Smooth muscle cell (in vitro differentiated cells): ENCODE results near the gene HS3ST2. TPM values are rescaled to one million over a fixed set of nuclear protein-coding genes. Genes with fewer than 3 reads are reported as not detected.

Experiments
- DNase-seq: peaks from one replicate; lab custom pipeline; 2025; ENCODE audit not compliant: unreplicated experiment; lab: John Stamatoyannopoulos, UW
- H2AFZ ChIP-seq: fragments of 200-600 bp; sonication (generic); 2 replicates; pipeline ENCODE4 v1.6.0; 2016; ENCODE audit warnings: antibody characterized with exemption, low read depth, mild to moderate bottlenecking
- H3F3A ChIP-seq: fragments of 200-600 bp; sonication (generic); 2 replicates; pipeline ENCODE4 v1.6.0; 2017; ENCODE audit warnings: antibody characterized with exemption, low read depth
- H3K27ac ChIP-seq: fragments of 200-600 bp; sonication (generic); 2 replicates; pipeline ENCODE4 v1.5.1; 2016; ENCODE audit warnings: low read depth, mild to moderate bottlenecking
- H3K27me3 ChIP-seq: fragments of 200-600 bp; sonication (generic); 2 replicates; pipeline ENCODE4 v1.6.1; 2016; ENCODE audit warnings: low read depth, mild to moderate bottlenecking
- H3K36me3 ChIP-seq: fragments of 200-600 bp; sonication (generic); 2 replicates; pipeline ENCODE4 v1.5.1; 2016; ENCODE audit warnings: low read depth
- H3K4me1 ChIP-seq: fragments of 200-600 bp; sonication (generic); 2 replicates; pipeline ENCODE4 v1.5.1; 2016; ENCODE audit warnings: low read depth
- H3K4me2 ChIP-seq: fragments of 200-600 bp; sonication (generic); 2 replicates; pipeline ENCODE4 v1.6.0; 2016; ENCODE audit warnings: mild to moderate bottlenecking
- H3K4me3 ChIP-seq: fragments of 200-600 bp; sonication (generic); 2 replicates; pipeline ENCODE4 v1.5.1; 2016; ENCODE audit warnings: mild to moderate bottlenecking
- H3K79me2 ChIP-seq: fragments of 200-600 bp; sonication (generic); 2 replicates; pipeline ENCODE4 v1.6.0; 2016; ENCODE audit warnings: low read depth, mild to moderate bottlenecking
- H3K9ac ChIP-seq: fragments of 200-600 bp; sonication (generic); 2 replicates; pipeline ENCODE4 v1.6.0; 2016; ENCODE audit warnings: low read depth
- H3K9me3 ChIP-seq: fragments of 200-600 bp; sonication (generic); replicated peaks from 2 replicates; pipeline ENCODE4 v1.5.1; 2016; ENCODE audit warnings: low read depth
- H4K20me1 ChIP-seq: fragments of 200-600 bp; sonication (generic); 2 replicates; pipeline ENCODE4 v1.6.0; 2016; ENCODE audit warnings: low read depth
- WGBS: methylation state at CpG from one replicate; pipeline ENCODE4 v1.1.7; 2016; ENCODE audit warnings: low lambda C conversion rate; 5-methylcytosine and 5-hydroxymethylcytosine counted together
- polyA plus RNA-seq: library from polyadenylated mRNA; unstranded; fragments of >200 nt; fragmentation: Nextera tagmentation; extraction: Ambion mirVana; gene quantifications from 2 replicates; pipeline ENCODE4 v1.2.1, GENCODE V29; 2016
- total RNA-seq: library from RNA; depleted of rRNA; stranded (reverse); fragments of >200 nt; gene quantifications from 2 replicates; pipeline ENCODE4 v1.2.3, GENCODE V29; 2014
- TF ChIP-seq, protein P1 (sequence below): fragments of 200-600 bp; sonication (generic); IDR thresholded peaks from 2 replicates; pipeline ENCODE4 v1.5.1; 2017; ENCODE audit warnings: borderline replicate concordance, mild to moderate bottlenecking, antibody characterized with exemption; ENCODE audit not compliant: insufficient read depth, poor library complexity, severe bottlenecking

Gene HS3ST2
- total and polyA plus RNA-seq, 2 experiments from 2014 or later: not detected

DNA sequence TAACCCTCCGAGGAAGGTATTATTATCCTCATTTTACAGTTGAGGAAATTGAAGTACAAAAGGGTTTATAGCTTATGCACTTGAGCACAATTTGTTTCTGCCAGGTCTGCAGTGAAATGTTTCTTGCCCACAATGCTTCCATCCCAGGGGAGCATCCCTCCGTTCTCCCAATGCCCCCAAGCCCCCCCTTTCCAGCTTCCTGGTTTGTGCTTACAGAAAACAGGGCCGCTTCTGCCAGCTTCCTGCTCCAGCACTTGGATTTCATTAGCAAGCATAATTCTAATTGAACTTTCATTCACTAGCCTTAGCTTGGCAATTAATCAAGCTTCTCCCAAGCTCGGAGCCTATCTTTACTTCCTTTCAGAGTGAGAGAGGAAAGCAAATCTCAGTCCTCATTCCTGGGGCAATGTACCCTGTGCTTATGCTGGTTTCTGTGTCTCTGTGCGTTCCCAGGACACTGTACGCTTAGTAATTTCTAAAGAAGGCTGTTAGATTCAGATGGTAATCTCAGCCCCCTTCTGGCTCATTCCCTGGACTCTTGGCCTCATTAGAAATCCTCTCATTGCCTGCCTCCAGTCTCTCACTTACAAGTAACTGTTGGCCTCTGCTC, 141.6 kb downstream of the HS3ST2 start:
- Histone ChIP-seq H3K9me3 (no peaks in the 10 kb centered on the region), H3K27me3 (peaks cover 11% of the 10 kb centered on the region), H3K4me2 (no peak overlapping the region), H3K9ac (no peak overlapping the region), H3K79me2 (no peaks in the 10 kb centered on the region), H3K4me1 (no peaks in the 10 kb centered on the region), H4K20me1 (no peaks in the 10 kb centered on the region), H2AFZ (no peak overlapping the region), H3K36me3 (no peaks in the 10 kb centered on the region), H3K27ac (no peak overlapping the region), H3K4me3 (no peak overlapping the region), H3F3A (no peaks in the 10 kb centered on the region)
- TF ChIP-seq, protein P1, sequence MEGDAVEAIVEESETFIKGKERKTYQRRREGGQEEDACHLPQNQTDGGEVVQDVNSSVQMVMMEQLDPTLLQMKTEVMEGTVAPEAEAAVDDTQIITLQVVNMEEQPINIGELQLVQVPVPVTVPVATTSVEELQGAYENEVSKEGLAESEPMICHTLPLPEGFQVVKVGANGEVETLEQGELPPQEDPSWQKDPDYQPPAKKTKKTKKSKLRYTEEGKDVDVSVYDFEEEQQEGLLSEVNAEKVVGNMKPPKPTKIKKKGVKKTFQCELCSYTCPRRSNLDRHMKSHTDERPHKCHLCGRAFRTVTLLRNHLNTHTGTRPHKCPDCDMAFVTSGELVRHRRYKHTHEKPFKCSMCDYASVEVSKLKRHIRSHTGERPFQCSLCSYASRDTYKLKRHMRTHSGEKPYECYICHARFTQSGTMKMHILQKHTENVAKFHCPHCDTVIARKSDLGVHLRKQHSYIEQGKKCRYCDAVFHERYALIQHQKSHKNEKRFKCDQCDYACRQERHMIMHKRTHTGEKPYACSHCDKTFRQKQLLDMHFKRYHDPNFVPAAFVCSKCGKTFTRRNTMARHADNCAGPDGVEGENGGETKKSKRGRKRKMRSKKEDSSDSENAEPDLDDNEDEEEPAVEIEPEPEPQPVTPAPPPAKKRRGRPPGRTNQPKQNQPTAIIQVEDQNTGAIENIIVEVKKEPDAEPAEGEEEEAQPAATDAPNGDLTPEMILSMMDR: no peak
- no peak for DNase-seq
- WGBS: 88% methylated on average over 6 of the region's 6 CpGs

DNA sequence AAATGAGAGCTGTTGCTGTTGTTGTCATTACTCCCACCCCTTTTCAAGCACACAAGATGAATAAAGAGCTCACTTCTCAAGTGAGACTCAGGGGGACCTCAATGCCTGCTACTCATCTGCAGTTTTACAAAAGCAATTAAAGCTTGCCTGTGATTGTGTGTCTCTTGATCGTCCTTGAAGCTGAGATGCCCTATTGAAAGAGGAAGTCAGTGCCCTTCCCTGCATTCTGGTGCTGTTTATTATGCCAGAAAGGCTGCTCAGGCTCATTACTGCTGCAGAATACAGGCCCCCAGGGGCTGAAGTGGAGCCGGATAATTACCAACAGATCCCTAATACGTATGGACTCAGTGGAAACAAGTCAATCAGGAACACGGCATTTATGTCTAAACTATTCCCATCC, 147.2 kb downstream of the HS3ST2 start:
- H3K9me3 ChIP-seq: no peaks in the 10 kb centered on the region
- 49% methylated on average over 4 of the region's 4 CpGs for WGBS
- no peak overlapping the region for H3K4me3 ChIP-seq
- H2AFZ ChIP-seq: no peak overlapping the region
- no peak overlapping the region for H3K27ac ChIP-seq
- H3K9ac ChIP-seq: no peak overlapping the region
- no peaks in the 10 kb centered on the region for H4K20me1 ChIP-seq
- no peaks in the 10 kb centered on the region for H3K79me2 ChIP-seq
- H3K36me3 ChIP-seq: no peaks in the 10 kb centered on the region
- no peaks in the 10 kb centered on the region for H3K4me1 ChIP-seq
- peaks cover 3% of the 10 kb centered on the region for H3K27me3 ChIP-seq
- DNase-seq: no peak
- TF ChIP-seq, protein P1: no peak
- H3K4me2 ChIP-seq: no peak overlapping the region
- H3F3A ChIP-seq: no peaks in the 10 kb centered on the region

DNA sequence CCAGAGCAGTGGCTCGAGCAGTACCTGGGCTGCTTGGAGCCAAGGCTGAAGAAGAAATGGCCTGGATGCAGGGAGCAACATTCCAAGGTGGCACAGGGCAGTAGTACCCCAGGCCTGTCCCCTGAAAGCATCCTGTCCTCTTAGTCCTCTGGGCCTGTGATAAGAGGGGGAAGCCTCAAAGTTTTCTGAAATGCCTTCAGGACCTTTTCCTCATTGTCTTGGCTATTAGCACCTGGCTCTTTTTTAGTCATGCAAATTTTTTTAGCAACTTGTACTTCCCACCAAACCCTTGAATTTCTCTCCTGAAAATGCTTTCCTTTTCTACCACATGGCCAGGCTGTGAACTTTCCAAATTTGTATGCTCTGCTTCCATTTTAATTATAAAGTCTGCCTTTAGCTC, 148.9 kb downstream of the HS3ST2 start:
- TF ChIP-seq, protein P1: no peak
- Histone ChIP-seq H3F3A (no peaks in the 10 kb centered on the region), H3K4me1 (no peaks in the 10 kb centered on the region), H3K9ac (no peak overlapping the region), H3K79me2 (no peaks in the 10 kb centered on the region), H3K27me3 (peaks cover 3% of the 10 kb centered on the region), H3K4me2 (no peak overlapping the region), H3K27ac (no peak overlapping the region), H2AFZ (no peak overlapping the region), H3K4me3 (no peak overlapping the region), H4K20me1 (no peaks in the 10 kb centered on the region), H3K9me3 (no peaks in the 10 kb centered on the region), H3K36me3 (no peaks in the 10 kb centered on the region)
- no peak for DNase-seq
- WGBS: 65% methylated on average over 1 of the region's 1 CpG
